Measurements from ENCODE around the gene DNAH1.

Gene DNAH1

DNA sequence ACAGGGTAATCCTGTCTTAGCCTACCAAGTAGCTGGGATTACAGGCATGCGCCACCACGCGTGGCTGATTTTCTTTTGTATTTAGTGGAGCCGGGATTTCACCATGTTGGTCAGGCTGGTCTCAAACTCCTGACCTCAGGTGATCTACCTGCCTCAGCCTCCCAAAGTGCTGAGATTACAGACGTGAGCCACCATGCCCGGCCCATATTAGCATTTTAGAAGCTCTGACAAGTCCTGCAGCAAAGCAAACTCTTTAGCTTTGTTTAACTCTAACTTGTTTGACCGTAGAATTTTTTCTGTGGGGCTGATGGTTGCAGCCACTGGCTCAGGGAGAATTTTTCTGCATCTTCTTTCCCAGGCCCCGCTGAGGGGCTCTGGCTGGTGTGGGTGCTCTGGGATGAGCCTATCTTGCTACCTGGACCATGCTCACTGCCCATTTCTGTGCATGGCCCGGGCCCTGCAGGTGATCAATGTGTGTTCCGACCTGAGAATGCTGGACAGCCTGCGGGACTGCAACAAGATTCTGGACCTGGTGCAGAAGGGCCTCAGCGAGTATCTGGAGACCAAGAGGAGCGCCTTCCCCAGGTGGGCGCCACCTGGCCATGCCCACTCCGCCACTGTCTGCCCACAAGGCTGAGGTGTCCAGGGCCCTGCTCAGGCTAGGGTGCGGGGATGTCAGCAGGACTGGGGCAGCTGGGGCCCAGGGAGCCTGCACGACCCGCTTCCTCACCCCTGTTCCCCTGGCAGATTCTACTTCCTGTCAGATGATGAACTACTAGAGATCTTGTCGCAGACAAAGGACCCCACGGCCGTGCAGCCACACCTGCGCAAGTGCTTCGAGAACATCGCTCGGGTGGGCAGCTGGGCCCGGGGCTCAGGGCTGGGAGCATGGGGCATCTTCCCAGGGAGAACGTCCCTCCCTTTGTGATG lies 41.3 kb downstream of the DNAH1 start:
- no peak for DNase-seq (ENCODE audit: low read depth)

DNA sequence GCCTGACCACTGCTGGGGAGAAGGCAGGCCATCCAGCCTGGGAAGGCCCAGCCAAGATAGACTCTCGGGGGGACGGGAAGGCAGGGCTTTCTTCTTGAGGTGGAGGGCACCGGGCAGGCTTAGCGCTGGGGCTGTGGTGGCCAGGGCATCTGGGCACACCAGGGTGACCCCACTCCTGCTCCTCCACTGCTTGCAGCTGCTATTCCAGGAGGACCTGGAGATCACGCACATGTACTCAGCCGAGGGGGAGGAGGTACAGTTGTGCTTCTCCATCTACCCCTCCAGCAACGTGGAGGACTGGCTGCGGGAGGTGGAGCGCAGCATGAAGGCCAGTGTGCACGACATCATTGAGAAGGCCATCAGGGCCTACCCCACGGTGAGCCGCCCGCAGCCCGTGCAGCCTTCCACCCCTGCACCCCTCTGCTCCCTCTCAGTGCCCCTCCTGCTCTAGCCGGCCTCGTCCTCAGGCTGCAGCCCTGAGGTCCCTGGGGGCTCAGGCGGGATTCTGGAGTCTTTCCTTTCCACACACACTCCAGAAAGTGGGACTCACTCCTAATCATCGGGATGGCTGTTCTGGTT lies 42.3 kb downstream of the DNAH1 start:
- no peak for DNase-seq (ENCODE audit: low read depth)

DNA sequence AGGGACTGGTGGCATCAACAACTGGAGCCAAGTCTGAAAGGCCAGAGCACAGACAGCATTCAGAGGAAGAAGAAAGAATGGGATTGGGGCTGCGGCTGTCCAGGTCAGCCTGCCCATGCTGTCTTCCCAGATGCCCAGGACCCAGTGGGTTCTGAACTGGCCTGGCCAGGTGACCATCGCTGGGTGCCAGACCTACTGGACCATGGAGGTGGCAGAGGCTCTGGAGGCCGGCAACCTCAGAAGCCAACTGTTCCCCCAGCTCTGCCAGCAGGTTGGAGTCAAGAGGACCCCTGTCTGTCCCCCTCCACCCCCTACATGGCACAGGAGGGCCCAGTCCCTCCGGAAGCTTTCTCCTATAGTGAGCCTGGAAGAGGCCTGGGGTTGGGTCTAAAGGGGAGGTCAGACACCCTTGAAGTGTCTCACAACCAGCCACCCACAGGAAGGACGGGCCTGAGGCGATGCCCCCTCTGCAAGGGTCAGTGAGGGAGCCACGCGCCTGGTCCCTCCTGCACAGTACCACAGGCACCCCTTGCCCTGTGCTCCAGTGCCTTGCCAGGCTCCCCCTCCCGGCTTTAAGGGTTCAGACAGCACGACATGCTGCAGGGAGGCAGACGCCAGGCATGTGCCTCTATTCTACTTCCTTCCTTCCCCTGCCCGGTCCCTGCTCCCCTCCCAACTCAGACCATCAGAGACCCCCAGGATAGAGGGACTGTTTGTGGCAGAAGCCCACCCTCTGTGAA lies 43.2 kb downstream of the DNAH1 start:
- DNase-seq (ENCODE audit: low read depth), result no peak

DNA sequence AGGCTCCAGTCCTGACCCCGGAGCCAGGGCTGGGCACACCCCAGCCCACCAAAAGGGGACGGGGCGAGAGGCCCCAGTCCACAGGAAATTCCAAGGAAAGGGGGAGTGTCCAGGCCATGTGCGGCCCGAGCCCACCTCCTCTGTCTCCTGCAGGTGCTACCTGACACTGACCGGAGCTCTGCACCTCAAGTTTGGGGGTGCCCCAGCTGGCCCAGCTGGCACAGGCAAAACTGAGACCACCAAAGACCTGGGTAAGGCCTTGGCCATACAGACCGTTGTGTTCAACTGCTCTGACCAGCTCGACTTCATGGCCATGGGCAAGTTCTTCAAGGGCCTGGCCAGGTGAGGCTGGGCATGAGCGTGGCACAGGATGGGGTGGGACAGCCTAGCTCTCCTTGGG lies 44.9 kb downstream of the DNAH1 start:
- no peak for DNase-seq (ENCODE audit: low read depth)

DNA sequence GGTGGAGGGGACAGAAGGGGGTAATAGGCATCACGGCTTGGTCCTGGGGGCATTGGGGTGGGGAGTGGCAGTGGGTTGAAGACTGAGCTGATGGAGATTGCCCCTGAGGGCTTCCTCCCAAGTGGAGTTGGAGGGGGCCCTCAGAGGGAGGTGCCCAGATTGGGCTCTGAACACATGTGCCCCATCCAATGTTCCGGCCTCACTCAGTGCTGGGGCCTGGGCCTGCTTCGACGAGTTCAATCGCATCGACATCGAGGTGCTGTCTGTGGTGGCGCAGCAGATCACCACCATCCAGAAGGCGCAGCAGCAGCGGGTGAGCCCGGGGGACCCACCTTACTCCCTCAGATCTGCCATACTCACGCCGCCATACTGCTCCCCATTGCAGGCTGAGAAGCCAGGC lies 45.3 kb downstream of the DNAH1 start:
- DNase-seq (ENCODE audit: low read depth), result no peak

DNA sequence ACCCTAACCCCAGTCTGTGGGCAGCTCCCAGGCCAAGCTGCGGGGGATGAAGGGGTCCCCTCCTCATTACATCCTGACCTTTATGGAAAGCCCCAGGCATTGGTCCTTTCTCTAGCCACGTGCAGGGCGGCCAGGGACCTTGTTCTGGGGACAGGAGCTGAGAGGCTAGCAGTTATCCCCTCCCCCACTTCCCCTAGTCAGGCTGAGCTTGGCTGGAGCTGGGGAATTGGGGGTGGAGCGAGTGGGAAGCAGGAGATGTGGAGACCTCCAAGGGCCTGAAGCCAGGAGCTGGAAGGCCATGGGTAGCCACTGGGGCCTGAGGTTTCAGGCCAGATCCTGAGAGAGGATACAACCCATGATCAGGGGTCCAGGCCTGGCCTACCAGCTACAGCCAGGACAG lies 45.8 kb downstream of the DNAH1 start:
- DNase-seq (ENCODE audit: low read depth), result no peak

DNA sequence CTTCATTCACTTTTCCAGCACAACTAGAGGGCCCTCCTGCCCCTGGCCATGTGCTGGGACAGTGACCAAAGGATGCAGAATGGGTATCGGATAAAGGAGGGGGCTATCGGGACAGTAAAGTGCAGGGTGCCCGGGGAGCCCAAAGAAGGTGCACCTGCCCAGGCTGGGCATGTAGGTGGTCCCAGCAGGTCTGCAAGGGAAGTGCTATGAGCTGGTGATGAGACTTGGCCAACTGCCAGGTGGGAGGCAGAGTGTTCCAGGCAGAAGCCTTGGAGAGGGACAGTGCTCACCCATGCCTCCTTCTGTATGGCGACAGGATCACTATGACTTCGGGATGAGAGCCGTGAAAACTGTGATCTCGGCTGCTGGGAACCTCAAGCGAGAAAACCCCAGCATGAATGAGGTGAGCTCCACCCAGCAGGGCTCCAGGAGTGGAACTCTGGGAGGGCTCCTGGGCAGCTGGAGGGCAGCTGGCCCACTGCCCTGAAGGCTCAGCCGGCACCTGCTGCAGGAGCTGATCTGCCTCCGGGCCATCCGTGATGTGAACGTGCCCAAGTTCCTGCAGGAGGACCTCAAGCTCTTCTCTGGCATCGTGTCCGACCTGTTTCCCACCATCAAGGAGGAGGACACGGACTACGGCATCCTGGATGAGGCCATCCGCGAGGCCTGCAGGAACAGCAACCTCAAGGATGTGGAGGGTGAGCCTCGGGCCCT lies 48.4 kb downstream of the DNAH1 start:
- DNase-seq (ENCODE audit: low read depth), result no peak

DNA sequence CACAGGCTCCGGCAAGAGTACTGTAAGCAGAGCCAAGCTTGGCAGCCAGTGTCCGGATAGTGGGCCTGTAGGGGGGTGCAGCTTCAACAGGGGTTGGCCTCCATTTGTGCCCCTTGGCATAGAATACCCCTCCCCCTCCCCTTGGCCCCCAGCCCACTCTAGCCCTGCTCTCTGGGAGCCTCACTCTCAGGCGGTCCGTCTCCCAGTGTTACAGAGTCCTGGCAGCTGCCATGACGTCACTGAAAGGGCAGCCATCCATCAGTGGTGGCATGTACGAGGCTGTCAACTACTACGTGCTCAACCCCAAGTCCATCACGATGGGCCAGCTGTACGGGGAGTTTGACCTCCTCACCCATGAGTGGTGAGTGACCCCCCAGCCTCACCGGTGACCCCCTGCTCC lies 50.4 kb downstream of the DNAH1 start:
- DNase-seq (ENCODE audit: low read depth), result no peak

DNA sequence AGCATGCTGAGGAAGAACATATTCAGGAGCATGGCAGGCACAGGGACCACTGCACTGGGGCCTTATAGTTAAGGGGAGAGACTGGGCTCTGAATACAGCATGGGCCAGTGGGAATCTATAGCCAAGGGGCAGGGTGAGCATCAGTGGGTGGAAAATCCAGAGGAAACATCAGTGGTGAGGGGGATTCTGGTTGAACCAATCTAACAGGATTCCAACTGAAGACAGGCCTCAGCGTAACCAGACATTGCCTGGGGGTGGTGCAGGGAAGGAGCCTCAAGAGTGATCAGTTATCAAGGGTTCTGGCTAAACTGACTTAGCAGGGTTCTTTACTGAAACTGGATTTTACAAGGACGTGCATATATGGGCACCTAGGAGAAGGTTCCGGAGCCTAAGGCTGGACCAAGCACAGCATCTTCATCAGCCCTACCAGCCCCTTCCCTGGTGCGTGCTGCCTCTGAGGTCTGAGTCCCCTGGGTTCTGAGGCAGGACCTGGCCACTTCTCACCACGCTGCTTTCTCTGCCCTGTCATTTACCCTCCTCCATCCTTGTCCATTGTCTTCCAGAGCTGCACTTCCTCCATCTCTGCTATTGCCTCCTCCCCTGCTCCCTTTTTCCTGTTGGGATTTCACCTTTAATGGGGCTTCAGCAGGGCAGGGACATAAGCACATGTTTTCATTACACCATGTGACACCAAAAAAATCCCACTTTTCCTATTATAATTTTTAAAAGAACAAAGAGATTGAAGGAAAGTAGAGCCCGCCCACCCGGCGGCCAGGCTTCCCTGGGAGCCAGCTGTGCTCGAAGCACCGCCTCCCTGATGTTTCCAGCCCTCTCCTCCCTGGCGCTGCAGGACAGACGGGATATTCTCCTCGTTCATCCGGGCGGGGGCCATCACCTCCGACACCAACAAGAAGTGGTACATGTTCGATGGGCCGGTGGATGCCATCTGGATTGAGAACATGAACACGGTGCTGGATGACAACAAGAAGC lies 52.1 kb downstream of the DNAH1 start:
- DNase-seq (ENCODE audit: low read depth), result no peak

DNA sequence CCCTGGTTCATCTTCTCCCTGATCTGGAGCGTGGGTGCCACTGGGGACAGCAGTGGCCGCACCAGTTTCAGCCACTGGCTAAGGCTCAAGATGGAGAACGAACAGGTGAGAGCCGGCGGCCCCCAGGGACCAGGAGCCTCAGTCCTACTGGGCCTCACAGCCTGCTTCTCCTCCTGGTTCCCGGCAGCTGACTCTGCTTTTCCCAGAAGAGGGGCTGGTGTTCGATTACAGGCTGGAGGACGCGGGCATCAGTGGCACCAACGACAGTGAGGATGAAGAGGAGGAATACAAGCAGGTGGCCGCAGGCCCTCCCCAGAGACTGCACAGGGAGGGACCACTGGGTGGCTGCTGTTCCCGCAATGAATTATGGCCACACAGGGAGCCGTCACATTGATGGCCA lies 54.4 kb downstream of the DNAH1 start:
- DNase-seq (ENCODE audit: low read depth), result no peak

DNA sequence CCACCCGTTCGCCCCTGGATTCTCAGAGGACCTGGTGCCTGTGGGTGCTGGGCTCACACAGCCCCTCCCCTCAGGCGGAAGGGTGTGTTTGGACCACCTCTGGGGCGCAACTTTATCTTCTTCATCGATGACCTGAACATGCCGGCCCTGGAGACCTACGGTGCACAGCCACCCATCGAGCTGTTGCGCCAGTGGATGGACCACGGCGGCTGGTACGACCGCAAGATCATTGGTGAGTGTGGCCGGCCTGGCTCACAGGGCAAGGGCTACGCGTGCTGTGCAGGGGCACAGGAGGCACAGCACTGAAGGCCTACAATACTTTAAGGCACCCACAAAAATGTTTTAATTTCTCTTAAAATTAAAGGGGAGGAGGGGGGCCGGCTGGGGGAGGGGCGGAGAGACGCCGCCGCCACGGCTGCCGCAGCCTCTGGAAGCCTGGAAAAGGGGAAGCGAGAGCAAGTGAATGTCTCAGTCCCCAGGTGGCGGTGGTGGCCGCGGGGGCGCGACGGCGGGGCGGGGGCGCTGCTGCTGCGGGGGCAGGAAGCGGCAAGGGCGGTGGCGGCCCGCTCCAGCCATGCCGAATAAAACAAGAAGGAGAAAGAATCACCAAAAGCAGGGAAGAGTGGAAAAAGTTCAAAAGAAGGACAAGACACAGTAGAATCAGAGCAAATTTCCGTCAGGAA lies 56.8 kb downstream of the DNAH1 start:
- DNase-seq (ENCODE audit: low read depth), result no peak

DNA sequence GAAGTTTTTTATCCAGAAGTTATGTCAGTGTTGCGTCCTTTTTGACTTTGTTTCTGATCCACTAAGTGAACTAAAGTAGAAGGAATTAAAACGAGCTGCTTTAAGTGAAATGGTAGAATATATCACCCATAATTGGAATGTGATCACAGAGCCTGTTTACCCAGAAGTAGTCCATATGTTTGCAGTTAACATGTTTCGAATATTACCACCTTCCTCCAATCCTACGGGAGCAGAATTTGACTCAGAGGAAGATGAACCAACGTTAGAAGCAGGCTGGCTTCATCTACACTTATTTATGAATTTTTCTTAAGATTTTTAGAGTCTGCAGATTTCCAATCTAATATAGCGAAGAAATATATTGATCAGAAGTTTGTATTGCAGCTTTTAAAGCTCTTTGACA lies 57.6 kb downstream of the DNAH1 start:
- DNase-seq (ENCODE audit: low read depth), result no peak

DNA sequence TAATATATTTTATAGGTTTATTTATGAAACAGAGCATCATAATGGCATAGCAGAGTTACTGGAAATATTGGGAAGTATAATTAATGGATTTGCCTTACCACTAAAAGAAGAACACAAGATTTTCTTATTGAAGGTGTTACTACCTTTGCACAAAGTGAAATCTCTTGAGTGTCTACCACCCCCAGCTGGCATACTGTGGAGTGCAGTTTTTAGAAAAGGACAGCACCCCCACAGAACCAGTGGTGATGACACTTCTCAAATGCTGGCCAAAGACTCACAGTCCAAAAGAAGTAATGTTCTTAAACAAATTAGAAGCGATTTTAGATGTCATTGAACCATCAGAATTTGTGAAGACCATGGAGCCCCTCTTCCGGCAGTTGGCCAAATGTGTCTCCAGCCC lies 58.1 kb downstream of the DNAH1 start:
- DNase-seq (ENCODE audit: low read depth), result no peak

DNA sequence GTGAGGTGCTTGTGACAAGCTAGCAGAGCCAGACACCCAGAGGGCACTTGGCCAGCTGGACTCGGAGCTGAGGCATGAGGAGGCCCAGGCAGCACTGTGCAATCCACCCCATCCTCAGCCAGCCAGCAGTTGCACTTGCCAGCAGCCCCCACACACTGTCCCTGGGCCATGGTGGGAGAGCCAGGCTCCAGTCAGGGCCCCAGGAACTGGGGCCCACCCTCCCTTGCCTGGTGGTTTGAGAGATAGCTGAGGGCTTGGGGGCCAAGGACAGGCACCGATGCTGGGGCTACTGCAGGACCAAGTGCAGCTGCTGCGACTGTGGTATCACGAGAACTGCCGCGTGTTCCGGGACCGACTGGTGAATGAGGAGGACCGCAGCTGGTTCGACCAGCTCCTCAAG lies 63.5 kb downstream of the DNAH1 start:
- DNase-seq (ENCODE audit: low read depth), result no peak

DNA sequence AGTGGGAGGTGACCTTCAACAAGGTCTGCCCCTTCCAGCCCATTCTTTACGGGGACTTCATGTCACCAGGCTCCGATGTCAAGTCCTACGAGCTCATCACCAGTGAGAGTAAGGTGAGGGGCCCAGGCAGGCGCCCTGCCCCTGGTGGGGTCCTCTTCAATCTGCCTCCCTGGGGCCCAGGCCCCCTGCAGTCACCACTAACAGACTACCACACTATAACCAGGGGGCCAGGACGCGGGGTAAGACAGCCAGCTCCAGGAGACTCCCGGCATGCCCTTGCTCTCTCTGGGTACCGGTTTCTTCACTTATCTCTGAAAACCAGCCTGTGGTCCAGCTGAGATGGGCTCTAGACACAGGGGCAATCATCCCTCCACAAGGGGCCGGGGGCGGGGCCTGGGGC lies 63.9 kb downstream of the DNAH1 start:
- no peak for DNase-seq (ENCODE audit: low read depth)

DNA sequence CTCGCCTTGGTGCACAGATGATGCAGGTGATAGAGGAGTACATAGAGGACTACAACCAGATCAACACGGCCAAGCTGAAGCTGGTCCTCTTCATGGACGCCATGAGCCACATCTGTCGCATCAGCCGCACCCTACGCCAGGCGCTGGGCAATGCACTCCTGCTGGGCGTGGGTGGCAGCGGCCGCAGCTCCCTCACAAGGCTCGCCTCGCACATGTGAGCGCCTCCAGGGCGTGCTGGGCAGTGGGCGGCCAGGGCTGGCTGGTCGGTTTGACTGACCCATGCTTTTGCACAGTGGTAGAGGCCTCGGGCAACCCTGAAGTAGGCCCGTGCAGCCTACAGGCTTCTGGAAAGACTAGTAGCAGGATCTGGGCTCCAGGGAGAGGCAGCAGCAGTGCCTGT lies 65.5 kb downstream of the DNAH1 start:
- no peak for DNase-seq (ENCODE audit: low read depth)

DNA sequence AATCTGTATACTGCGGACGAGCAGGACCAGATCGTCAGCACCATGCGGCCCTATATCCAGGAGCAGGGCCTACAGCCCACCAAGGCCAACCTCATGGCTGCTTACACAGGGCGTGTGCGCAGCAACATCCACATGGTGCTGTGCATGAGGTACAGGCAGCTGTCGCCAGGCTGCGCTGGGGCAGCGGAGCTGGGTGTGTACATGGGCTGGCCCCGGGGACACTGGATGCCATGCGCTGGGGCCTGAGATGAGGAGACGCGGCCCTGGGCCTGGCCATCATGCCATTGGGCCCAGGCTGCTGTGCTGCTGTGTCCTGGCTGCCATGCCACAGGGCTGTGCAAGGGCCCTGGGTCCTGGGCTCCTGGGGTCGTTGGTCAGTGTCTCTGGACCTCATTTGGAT lies 67.3 kb downstream of the DNAH1 start:
- no peak for DNase-seq (ENCODE audit: low read depth)

DNA sequence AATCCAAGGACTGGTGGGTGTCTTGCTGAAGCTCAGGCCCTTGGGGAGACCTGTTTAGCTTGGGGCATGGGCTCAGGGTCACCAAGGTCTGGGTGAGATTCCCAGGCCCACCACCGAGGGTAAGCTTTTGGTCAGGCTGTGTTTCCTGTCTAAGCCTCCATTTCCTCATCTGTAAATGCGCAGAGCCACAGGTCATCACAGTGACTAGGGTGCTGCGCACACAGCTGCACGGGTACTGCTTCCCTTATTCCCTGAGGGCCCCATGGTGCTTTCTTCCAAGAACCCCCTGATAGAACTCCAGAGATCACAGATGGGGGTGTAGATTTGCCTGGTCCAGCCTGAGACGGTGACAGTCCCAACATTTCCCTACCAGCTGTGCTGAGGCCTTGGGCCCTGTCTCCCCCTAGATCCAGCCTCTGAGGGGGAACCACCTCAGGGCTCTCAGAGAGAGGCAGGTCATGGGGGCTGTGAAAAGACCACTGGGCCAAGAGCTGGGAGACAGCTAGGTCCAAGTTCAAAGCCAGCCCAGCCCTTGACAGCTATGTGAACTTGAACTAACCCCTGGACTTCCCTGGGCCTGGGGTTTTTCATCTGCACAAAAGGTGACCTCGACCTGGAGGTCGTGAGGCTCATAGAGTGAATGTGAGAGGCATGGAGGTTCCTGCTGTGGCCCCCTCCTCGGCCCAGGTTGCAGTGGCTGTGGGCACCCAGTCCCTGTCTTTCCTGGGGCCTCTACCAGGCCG lies 68.1 kb downstream of the DNAH1 start:
- no peak for DNase-seq (ENCODE audit: low read depth)

DNA sequence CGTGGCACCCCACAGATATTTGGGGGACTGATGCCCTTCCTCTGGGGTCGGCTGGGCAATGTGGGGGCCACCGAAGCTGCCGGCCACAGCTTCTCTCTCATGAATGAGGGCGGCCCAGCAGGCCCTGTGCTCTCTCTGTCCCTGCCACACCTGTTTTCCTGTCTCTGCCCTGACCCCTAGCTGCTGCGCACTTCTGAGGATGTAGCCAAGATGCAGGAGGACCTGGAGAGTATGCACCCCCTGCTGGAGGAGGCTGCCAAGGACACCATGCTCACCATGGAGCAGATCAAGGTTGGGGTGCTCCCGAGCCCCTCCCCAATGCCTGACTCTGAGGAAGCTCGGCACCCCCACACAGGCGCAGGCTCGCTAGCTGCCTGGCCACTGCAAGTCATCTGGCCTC lies 69.0 kb downstream of the DNAH1 start:
- no peak for DNase-seq (ENCODE audit: low read depth)

DNA sequence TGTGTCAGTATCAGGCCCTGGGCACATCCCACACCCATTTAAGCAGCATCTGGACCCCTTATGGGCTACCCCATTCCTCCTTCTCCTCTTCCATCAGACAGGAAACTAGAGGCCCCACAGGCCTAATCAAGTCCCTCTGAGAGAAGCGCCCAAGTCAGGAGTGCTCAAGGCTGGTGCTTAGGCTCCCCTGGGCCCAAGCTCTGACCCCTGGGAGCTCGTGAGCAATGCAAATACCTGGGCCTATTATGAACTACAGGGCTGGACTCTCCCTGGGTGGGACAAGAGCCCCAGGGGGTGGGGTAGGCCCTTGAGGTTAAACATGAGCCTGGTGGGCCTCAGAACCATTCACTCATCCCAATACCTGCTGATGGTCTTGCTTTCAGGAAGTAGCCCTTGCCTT lies 71.4 kb downstream of the DNAH1 start:
- no peak for DNase-seq (ENCODE audit: low read depth)
